H1 (cell line): ENCODE measurements around the gene SPATA33. TPM values are rescaled to one million over a fixed set of nuclear protein-coding genes. Genes with fewer than 3 reads are reported as not detected.

Source experiments
- CTCF ChIA-PET: fragments of 300-600 bp; sonication (Branson Sonifier 250); formaldehyde crosslinking; loops from one replicate; lab custom pipeline; 2021; ENCODE audit not compliant: partially characterized antibody; lab: Charles Lee
- POLR2A ChIA-PET: fragments of 300-600 bp; sonication (Branson Sonifier 250); formaldehyde crosslinking; loops from one replicate; lab custom pipeline; 2021; ENCODE audit warnings: inconsistent platforms; ENCODE audit not compliant: partially characterized antibody; lab: Charles Lee
- DNase-seq, 2 experiments: peaks; one replicate each; pipeline versions ENCODE4 v3.0.0 to v3.0.0-alpha.2; 2010 to 2022; ENCODE audit warnings: low spot score in 2 of 2, low read depth in 1 of 2, mixed read lengths in 1 of 2
- FAIRE-seq: peaks from 2 replicates; lab custom pipeline; 2011; peaks lifted over from hg19 to GRCh38; lab: Jason Lieb, UNC
- H2AFZ ChIP-seq: 2 replicates; pipeline ENCODE4 v1.8.1; 2012; ENCODE audit warnings: low read length, inconsistent platforms
- H2AK5ac ChIP-seq: 2 replicates; pipeline ENCODE4 v1.6.1; 2013; ENCODE audit warnings: low read depth, low read length
- H2BK120ac ChIP-seq: replicated peaks from 2 replicates; pipeline ENCODE3; 2013; ENCODE audit warnings: low read depth, low read length, inconsistent platforms
- H2BK12ac ChIP-seq: 2 replicates; pipeline ENCODE4 v1.6.1; 2013; ENCODE audit warnings: low read depth, low read length
- H2BK15ac ChIP-seq: 2 replicates; pipeline ENCODE4 v1.6.1; 2013; ENCODE audit warnings: low read length
- H2BK20ac ChIP-seq: 2 replicates; pipeline ENCODE4 v1.6.1; 2013; ENCODE audit warnings: low read length
- H2BK5ac ChIP-seq: 2 replicates; pipeline ENCODE4 v1.6.1; 2013; ENCODE audit warnings: low read depth, low read length
- H3K14ac ChIP-seq: 2 replicates; pipeline ENCODE4 v1.6.1; 2013; ENCODE audit warnings: inconsistent platforms; ENCODE audit not compliant: insufficient read length
- H3K18ac ChIP-seq: 2 replicates; pipeline ENCODE4 v1.6.1; 2013; ENCODE audit warnings: low read length; ENCODE audit errors: extremely low read depth
- H3K23ac ChIP-seq: 2 replicates; pipeline ENCODE4 v1.6.1; 2013; ENCODE audit warnings: inconsistent platforms; ENCODE audit not compliant: insufficient read length
- H3K23me2 ChIP-seq: 2 replicates; pipeline ENCODE4 v1.6.1; 2013; ENCODE audit warnings: low read depth, low read length
- H3K27ac ChIP-seq: 2 replicates; pipeline ENCODE4 v1.6.1; 2011; ENCODE audit warnings: low read depth, low read length, inconsistent platforms
- H3K27me3 ChIP-seq, 4 experiments: replicated peaks in 1 of 4; 1 replicate in 1 of 4; 2 replicates in 3 of 4; pipeline versions ENCODE4 v1.6.1 to v1.8.1; 2011 to 2013; ENCODE audit warnings: low read length in 3 of 4, mild to moderate bottlenecking in 3 of 4, inconsistent platforms in 2 of 4, mixed read lengths in 2 of 4, moderate library complexity in 1 of 4; ENCODE audit not compliant: control insufficient read depth in 3 of 4, insufficient read depth in 3 of 4; ENCODE audit errors: extremely low read depth in 1 of 4
- H3K36me3 ChIP-seq, 4 experiments: 2 replicates each; pipeline versions ENCODE4 v1.6.1 to v1.8.1; 2011 to 2013; ENCODE audit warnings: mild to moderate bottlenecking in 4 of 4, low read length in 3 of 4, moderate library complexity in 2 of 4, control low read depth in 1 of 4, inconsistent platforms in 1 of 4; ENCODE audit not compliant: insufficient read depth in 4 of 4, control insufficient read depth in 2 of 4
- H3K4ac ChIP-seq: replicated peaks from 2 replicates; pipeline ENCODE3; 2013; ENCODE audit warnings: low read length, low read depth, mixed read lengths, inconsistent platforms; ENCODE audit not compliant: insufficient read length
- H3K4me1 ChIP-seq, 4 experiments: replicated peaks in 1 of 4; 1 replicate in 1 of 4; 2 replicates in 3 of 4; pipeline versions ENCODE4 v1.6.1 to v1.8.1; 2011 to 2013; ENCODE audit warnings: low read length in 3 of 4, inconsistent platforms in 2 of 4, mixed read lengths in 1 of 4; ENCODE audit not compliant: insufficient read depth in 4 of 4, control insufficient read depth in 3 of 4
- H3K4me2 ChIP-seq, 2 experiments: 2 replicates each; pipeline versions ENCODE4 v1.6.1 to v1.8.1; 2011 to 2013; ENCODE audit warnings: low read depth in 2 of 2, low read length in 2 of 2, control low read depth in 1 of 2, inconsistent platforms in 1 of 2, mild to moderate bottlenecking in 1 of 2; ENCODE audit not compliant: insufficient read depth in 1 of 2
- H3K4me3 ChIP-seq, 4 experiments: fragments of 200-600, 300-600 bp in 1 of 4; sonication (generic), shearing (Covaris generic), sonication (Bioruptor Twin) in 1 of 4; 2 replicates each; pipeline versions ENCODE4 v1.5.1 to v1.8.1; 2011 to 2016; ENCODE audit warnings: low read length in 4 of 4, low read depth in 3 of 4, control low read depth in 2 of 4, inconsistent platforms in 2 of 4, mild to moderate bottlenecking in 2 of 4, mixed read lengths in 1 of 4, moderate library complexity in 1 of 4; ENCODE audit not compliant: insufficient read depth in 2 of 4; ENCODE audit errors: extremely low read depth in 1 of 4
- H3K56ac ChIP-seq: replicated peaks from 2 replicates; pipeline ENCODE3; 2013; ENCODE audit warnings: low read depth, mild to moderate bottlenecking, mixed read lengths, low read length, inconsistent platforms; ENCODE audit not compliant: insufficient read length
- H3K79me1 ChIP-seq: 2 replicates; pipeline ENCODE4 v1.6.1; 2013; ENCODE audit warnings: low read depth, low read length, control low read depth
- H3K79me2 ChIP-seq, 2 experiments: 2 replicates each; pipeline versions ENCODE4 v1.6.1 to v1.8.1; 2012 to 2013; ENCODE audit warnings: low read length in 2 of 2, mild to moderate bottlenecking in 2 of 2, inconsistent platforms in 1 of 2; ENCODE audit not compliant: insufficient read depth in 2 of 2, control insufficient read depth in 1 of 2
- H3K9ac ChIP-seq, 4 experiments: replicated peaks in 1 of 4; 1 replicate in 1 of 4; 2 replicates in 3 of 4; pipeline versions ENCODE4 v1.6.1 to v1.8.1; 2011 to 2013; ENCODE audit warnings: low read depth in 3 of 4, low read length in 3 of 4, control low read depth in 2 of 4, mild to moderate bottlenecking in 2 of 4, moderate library complexity in 2 of 4, inconsistent platforms in 1 of 4; ENCODE audit errors: extremely low read depth in 1 of 4
- H3K9me3 ChIP-seq, 2 experiments: 2 replicates each; pipeline versions ENCODE4 v1.6.1 to v1.8.1; 2012 to 2013; ENCODE audit warnings: mild to moderate bottlenecking in 2 of 2, moderate library complexity in 2 of 2, control low read depth in 1 of 2, inconsistent platforms in 1 of 2, low read depth in 1 of 2, low read length in 1 of 2, mixed read lengths in 1 of 2; ENCODE audit not compliant: insufficient read depth in 2 of 2
- H4K20me1 ChIP-seq, 2 experiments: replicated peaks in 1 of 2; 2 replicates each; pipeline versions ENCODE3 to v1.8.1; 2011 to 2013; ENCODE audit warnings: inconsistent platforms in 2 of 2, low read length in 2 of 2, mild to moderate bottlenecking in 1 of 2; ENCODE audit not compliant: insufficient read depth in 2 of 2, control insufficient read depth in 1 of 2
- H4K5ac ChIP-seq: 2 replicates; pipeline ENCODE4 v1.6.1; 2013; ENCODE audit warnings: low read length, low read depth, mixed read lengths, inconsistent platforms; ENCODE audit not compliant: insufficient read length
- H4K8ac ChIP-seq: 2 replicates; pipeline ENCODE4 v1.8.0; 2013; ENCODE audit warnings: mild to moderate bottlenecking, moderate library complexity, low read length, inconsistent platforms; ENCODE audit not compliant: insufficient read depth; ENCODE audit errors: extremely low read depth
- H4K91ac ChIP-seq: replicated peaks from 2 replicates; pipeline ENCODE3; 2013; ENCODE audit warnings: low read length, mixed read lengths, inconsistent platforms; ENCODE audit not compliant: insufficient read length
- BACH1 ChIP-seq: IDR thresholded peaks from 2 replicates; pipeline ENCODE4 v1.6.1; 2012; ENCODE audit warnings: low read length, improper control_type of control experiment
- BCL11A ChIP-seq, 2 experiments: IDR thresholded peaks; one replicate each; pipeline ENCODE4 v1.6.1; 2011; ENCODE audit warnings: low read depth in 2 of 2, low read length in 2 of 2, mild to moderate bottlenecking in 2 of 2
- CHD1 ChIP-seq: IDR thresholded peaks from 2 replicates; pipeline ENCODE4 v1.6.1; 2012; ENCODE audit warnings: low read depth, low read length, improper control_type of control experiment
- CHD2 ChIP-seq: IDR thresholded peaks from 2 replicates; pipeline ENCODE4 v1.6.1; 2012; ENCODE audit warnings: low read length, improper control_type of control experiment
- FOSL1 ChIP-seq: IDR thresholded peaks from 2 replicates; pipeline ENCODE4 v1.6.1; 2011; ENCODE audit warnings: mild to moderate bottlenecking, low read depth, low read length, moderate library complexity; ENCODE audit not compliant: insufficient read depth
- KDM1A ChIP-seq: fragments of 200-600, 300-600 bp; sonication (generic); IDR thresholded peaks from 2 replicates; pipeline ENCODE4 v1.7.1; 2016; ENCODE audit warnings: mild to moderate bottlenecking, low read length, borderline replicate concordance
- KDM4A ChIP-seq: IDR thresholded peaks from one replicate; pipeline ENCODE4 v1.7.1; 2012; ENCODE audit warnings: low read depth, mild to moderate bottlenecking, moderate library complexity, low read length, inconsistent platforms; ENCODE audit not compliant: severe bottlenecking
- MAFK ChIP-seq: IDR thresholded peaks from 2 replicates; pipeline ENCODE4 v1.6.1; 2012; ENCODE audit warnings: low read depth, mild to moderate bottlenecking, improper control_type of control experiment, low read length
- NRF1 ChIP-seq: IDR thresholded peaks from 2 replicates; pipeline ENCODE4 v1.6.1; 2011; ENCODE audit warnings: mild to moderate bottlenecking, low read depth, low read length, improper control_type of control experiment
- RBBP5 ChIP-seq: IDR thresholded peaks from 2 replicates; pipeline ENCODE4 v1.7.1; 2012; ENCODE audit warnings: low read depth, mild to moderate bottlenecking, inconsistent platforms, low read length, moderate library complexity, borderline replicate concordance
- SIX5 ChIP-seq: IDR thresholded peaks from 2 replicates; pipeline ENCODE4 v1.6.1; 2011; ENCODE audit warnings: mild to moderate bottlenecking, low read depth, low read length
- SUZ12 ChIP-seq: fragments of 200-600 bp; sonication (generic); IDR thresholded peaks from 2 replicates; pipeline ENCODE4 v1.6.1; 2012; ENCODE audit warnings: mild to moderate bottlenecking, inconsistent platforms, low read length, moderate library complexity, mixed read lengths
- WGBS, 2 experiments: shearing (Covaris generic) in 1 of 2; methylation state at CpG; one replicate each; pipeline versions ENCODE4 v1.1.6 to v1.1.7; 2013 to 2015; ENCODE audit warnings: low lambda C conversion rate in 2 of 2, mixed read lengths in 2 of 2, inconsistent platforms in 1 of 2, low coverage in 1 of 2, missing lambda C conversion rate in 1 of 2; ENCODE audit not compliant: insufficient replicate concordance in 2 of 2, insufficient coverage in 1 of 2, insufficient read length in 1 of 2; ENCODE audit errors: extremely low coverage in 1 of 2, missing lambda C conversion rate in 1 of 2; 5-methylcytosine and 5-hydroxymethylcytosine counted together
- polyA plus RNA-seq, 7 experiments: library from polyadenylated mRNA; depleted of rRNA in 3 of 7; stranded (reverse) in 5 of 7; unstranded in 2 of 7; fragments of >200 nt in 5 of 7; fragments of 200-250 nt in 2 of 7; gene quantifications; 1 replicate in 5 of 7; 2 replicates in 1 of 7; 4 replicates in 1 of 7; pipeline versions ENCODE4 v1.2.1 to v1.2.3, GENCODE V29; 2011 to 2013; ENCODE audit warnings: missing spikeins in 2 of 7, mixed read lengths in 2 of 7
- total RNA-seq: library from RNA; stranded (reverse); fragmentation: NEBNext Ultra II Directional; extraction: Animal tissue kit (Norgen Biotek cat#: 25700); gene quantifications from 2 replicates; pipeline ENCODE4 v1.2.1, GENCODE V29; 2021

Gene SPATA33
- total and polyA plus RNA-seq, 2 of the 8 experiments (the other 6 are each of a cell fraction or from before 2014, with no cell fraction given), result 5.4 to 16.9 TPM

- Histone ChIP-seq H2BK120ac (no peak overlapping the region), H3K27ac (no peak overlapping the region), H3K18ac (no peak overlapping the region), H4K20me1 (no peaks in the 10 kb centered on the region), H3K14ac (no peak overlapping the region), H3K79me1 (no peaks in the 10 kb centered on the region), H4K91ac (no peak overlapping the region), H3K23ac (no peak overlapping the region), H3K23me2 (no peaks in the 10 kb centered on the region), H2AK5ac (no peak overlapping the region), H2BK20ac (no peak overlapping the region), H2BK5ac (no peak overlapping the region), H2BK15ac (no peak overlapping the region), H4K5ac (no peak overlapping the region), H3K4me2 (no peak overlapping the region), H3K9me3 (no peaks in the 10 kb centered on the region), H4K8ac (no peak overlapping the region), H3K9ac (no peak overlapping the region), H3K79me2 (no peaks in the 10 kb centered on the region), H2BK12ac (no peak overlapping the region), H2AFZ (no peak overlapping the region), H3K4me3 (no peak overlapping the region), H3K27me3 (peaks cover 0 to 2% (median under 1%) of the 10 kb centered on the region in 4 experiments; a peak in 5 of 7 replicates), H3K56ac (no peak overlapping the region), H3K4me1 (peaks cover 0 to 15% (median 3%) of the 10 kb centered on the region in 4 experiments; a peak in 5 of 7 replicates), H3K36me3 (no peaks in the 10 kb centered on the region), H3K4ac (no peak overlapping the region)
- FAIRE-seq, result no peak
- POLR2A ChIA-PET, result interaction anchor here (1.7 kb wide), 1 partner anchor 77 kb away, joined by 3 read pairs; no protein-coding TSS in a partner anchor
- no peak for DNase-seq
- 85% methylated on average over 15 of the region's 16 CpGs; no CpG with 5 or more reads in 1 of the 2 experiments for WGBS, 2 experiments
- CTCF ChIA-PET, result interaction anchor here (0.8 to 2.4 kb wide), 7 partner anchors 12 to 50 kb away, joined by 3 to 9 read pairs (median 5); no protein-coding TSS in a partner anchor
- TF ChIP-seq BACH1, result no peak
- no peak for TF ChIP-seq KDM4A
- no peak for TF ChIP-seq FOSL1
- TF ChIP-seq BCL11A (IDR thresholded peaks at IDR 0.05; ENCODE audit: low read depth in 2 of 2, low read length in 2 of 2), result no peak
- TF ChIP-seq SUZ12, result no peak
- TF ChIP-seq RBBP5, result no peak
- TF ChIP-seq CHD2, result no peak
- TF ChIP-seq NRF1, result no peak
- TF ChIP-seq CHD1, result no peak
- no peak for TF ChIP-seq KDM1A
- TF ChIP-seq SIX5, result no peak
- no peak for TF ChIP-seq MAFK
Measured at GRCh38 chr16:89618109-89618998, 39.3 kb upstream of the SPATA33 start.
